CD4-positive, alpha-beta T cell (primary cell): ENCODE data around the gene METRNL. TPM values are rescaled to one million over a fixed set of nuclear protein-coding genes. Genes with fewer than 3 reads are reported as not detected.

Experiments used
- ATAC-seq: fragments of 200-7000 bp; cut with Tn5 transposase; one replicate; pipeline ENCODE4 v1.10.0; 2022; ENCODE audit warnings: mild to moderate bottlenecking; ENCODE audit not compliant: poor library complexity
- CTCF ChIA-PET: fragments of 350-600 bp; sonication (Branson Sonifier 250); formaldehyde crosslinking; loops from one replicate; lab custom pipeline; 2021; ENCODE audit warnings: antibody characterized with exemption, inconsistent platforms; lab: Charles Lee
- POLR2A ChIA-PET: fragments of 350-600 bp; sonication (Branson Sonifier 250); formaldehyde crosslinking; loops from one replicate; lab custom pipeline; 2021; ENCODE audit warnings: antibody characterized with exemption, inconsistent platforms; lab: Charles Lee
- DNase-seq, 14 experiments: peaks; one replicate each; pipeline ENCODE4 v3.0.0-alpha.2; 2013 to 2020; ENCODE audit warnings: mixed read lengths in 2 of 14
- H3K27ac ChIP-seq, 2 donors: one replicate each; pipeline versions ENCODE4 v1.5.1 to v1.7.0; 2013; ENCODE audit warnings: low read length in 2 of 2, low read depth in 1 of 2, mild to moderate bottlenecking in 1 of 2
- H3K27me3 ChIP-seq, 2 experiments: 1 replicate in 1 of 2; 2 replicates in 1 of 2; pipeline versions ENCODE4 v1.6.1 to v1.7.0; 2013; ENCODE audit warnings: low read length in 2 of 2, control low read depth in 1 of 2, mild to moderate bottlenecking in 1 of 2, moderate library complexity in 1 of 2; ENCODE audit not compliant: insufficient read depth in 2 of 2, control insufficient read depth in 1 of 2
- H3K36me3 ChIP-seq: one replicate; pipeline ENCODE4 v1.6.1; 2013; ENCODE audit warnings: low read length, control low read depth; ENCODE audit not compliant: insufficient read depth
- H3K4me1 ChIP-seq: one replicate; pipeline ENCODE4 v1.6.1; 2013; ENCODE audit warnings: low read length, control low read depth; ENCODE audit not compliant: insufficient read depth
- H3K4me3 ChIP-seq: one replicate; pipeline ENCODE4 v1.5.1; 2013; ENCODE audit warnings: mild to moderate bottlenecking, low read length, moderate library complexity
- H3K9me3 ChIP-seq, 2 experiments: 1 replicate in 1 of 2; 2 replicates in 1 of 2; pipeline versions ENCODE4 v1.6.1 to v1.7.0; 2013; ENCODE audit warnings: low read length in 2 of 2, mild to moderate bottlenecking in 2 of 2, control low read depth in 1 of 2, moderate library complexity in 1 of 2; ENCODE audit not compliant: control insufficient read depth in 1 of 2, insufficient read depth in 1 of 2
- H3K27ac Mint-ChIP-seq: one replicate; pipeline ENCODE4 v1.8.0; 2020; ENCODE audit warnings: mixed read lengths
- H3K27me3 Mint-ChIP-seq: one replicate; pipeline ENCODE4 v1.8.0; 2021; ENCODE audit warnings: mixed read lengths
- H3K36me3 Mint-ChIP-seq: one replicate; pipeline ENCODE4 v1.8.0; 2021; ENCODE audit warnings: low read depth, mixed read lengths
- H3K4me1 Mint-ChIP-seq: one replicate; pipeline ENCODE4 v1.8.0; 2021; ENCODE audit warnings: low read depth, mixed read lengths
- H3K4me3 Mint-ChIP-seq: one replicate; pipeline ENCODE4 v1.8.0; 2020; ENCODE audit warnings: mild to moderate bottlenecking, mixed read lengths
- H3K9me3 Mint-ChIP-seq: one replicate; pipeline ENCODE4 v1.8.0; 2020; ENCODE audit warnings: mixed read lengths
- CTCF ChIP-seq: fragments of 200-600 bp; IDR thresholded peaks from one replicate; pipeline ENCODE4 v1.8.0; 2022; ENCODE audit warnings: antibody characterized with exemption, mild to moderate bottlenecking
- intact Hi-C, 2 experiments: fragments of 100-400 bp; cut with DNase I in 1 of 2; cut with micrococcal nuclease in 1 of 2; formaldehyde crosslinking; loops; one replicate each; pipeline versions ENCODE4 v1.15.1 to v1.9.0; 2023 to 2025; cut with DNase I, micrococcal nuclease
- total RNA-seq, 174 experiments: library from RNA in 2 of 174; stranded (reverse) in 2 of 174; gene quantifications; one replicate each; pipeline ENCODE4 v1.2.3 and lab custom pipeline; 2021 to 2026

METRNL gene
- total RNA-seq, 2 experiments from 2014 or later, result 24.5 to 26.9 TPM

GRCh38 chr17:83082909-83083367, 3.5 kb downstream of the METRNL start:
- H3K27ac ChIP-seq, result no peak overlapping the region
- H3K36me3 Mint-ChIP-seq, result no peaks in the 10 kb centered on the region
- peaks cover 47% of the 10 kb centered on the region for H3K4me1 ChIP-seq
- peak overlapping the region; percentile 83 for H3K4me3 Mint-ChIP-seq
- DNase-seq (no peak), ATAC-seq (no peak)
- TF ChIP-seq CTCF, result no peak
- H3K4me1 Mint-ChIP-seq, result peaks cover 7% of the 10 kb centered on the region
- peaks cover 5 to 12% of the 10 kb centered on the region in 2 experiments for H3K27me3 ChIP-seq
- ChIA-PET CTCF (no interaction called here), POLR2A (interaction anchor here (0.6 kb wide), 1 partner anchor 393 kb away, joined by 3 read pairs; no protein-coding TSS in a partner anchor)
- H3K36me3 ChIP-seq, result no peaks in the 10 kb centered on the region
- no peaks in the 10 kb centered on the region for H3K9me3 Mint-ChIP-seq
- H3K27me3 Mint-ChIP-seq, result peaks cover 13% of the 10 kb centered on the region
- peak overlapping the region; percentile 54 for H3K27ac Mint-ChIP-seq
- no peaks in the 10 kb centered on the region for H3K9me3 ChIP-seq
- H3K4me3 ChIP-seq, result no peak overlapping the region
- intact Hi-C loops, result no loop called here

DNA sequence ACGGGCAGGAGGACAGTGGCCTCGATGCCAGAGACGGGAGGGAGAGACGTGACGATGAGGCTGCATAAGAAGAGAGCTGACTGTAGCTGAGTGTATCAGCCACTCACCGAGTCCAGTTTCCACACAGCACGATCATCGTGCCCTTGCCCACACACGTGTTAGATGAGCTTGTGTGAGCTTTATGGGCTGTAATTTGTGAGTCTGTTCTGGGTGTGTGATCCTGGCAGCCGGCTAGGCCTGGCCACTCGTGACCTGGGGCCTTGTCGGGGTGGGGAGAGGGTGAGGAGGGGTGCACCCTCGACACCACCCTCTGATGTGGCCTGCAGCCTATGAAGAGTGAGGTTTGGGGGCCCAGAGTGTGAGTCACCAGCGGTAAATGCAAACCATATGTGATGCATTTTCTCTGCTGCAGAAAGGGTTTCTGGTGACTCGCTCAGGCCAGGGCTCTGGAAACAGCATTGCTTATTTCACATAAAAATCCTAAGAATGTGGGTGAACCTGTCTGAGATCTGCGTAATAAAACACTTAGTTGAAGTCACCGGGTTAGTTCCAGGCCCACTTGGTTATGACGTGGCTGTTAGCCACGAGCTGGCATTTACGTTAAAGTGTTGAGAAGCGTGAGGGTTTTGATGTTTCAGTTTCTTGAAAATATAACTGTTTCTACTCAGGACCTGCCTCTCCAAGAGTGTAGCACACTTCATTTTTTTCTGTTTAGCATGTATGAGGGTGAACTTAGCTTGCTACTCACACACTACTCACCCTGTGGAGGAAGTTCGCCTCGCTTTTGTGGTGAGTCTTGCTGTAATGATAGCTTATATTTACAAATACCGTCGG, 4.2 kb downstream of the METRNL start:
- intact Hi-C loops, result no loop called here
- Mint-ChIP-seq H3K36me3 (no peaks in the 10 kb centered on the region), H3K4me1 (peaks cover 7% of the 10 kb centered on the region), H3K4me3 (peak overlapping the region; percentile 83), H3K9me3 (no peaks in the 10 kb centered on the region), H3K27ac (peak overlapping the region; percentile 54), H3K27me3 (peaks cover 9% of the 10 kb centered on the region)
- ChIA-PET CTCF (interaction anchor here (1.1 kb wide), 1 partner anchor 302 kb away, joined by 3 read pairs; no protein-coding TSS in a partner anchor), POLR2A (interaction anchor here (0.6 kb wide), 1 partner anchor 394 kb away, joined by 3 read pairs; no protein-coding TSS in a partner anchor)
- H3K27me3 ChIP-seq, result peaks cover 0 to 6% of the 10 kb centered on the region in 2 experiments
- no peak overlapping the region for H3K4me3 ChIP-seq
- no peaks in the 10 kb centered on the region for H3K36me3 ChIP-seq
- no peak for TF ChIP-seq CTCF
- H3K9me3 ChIP-seq, result no peaks in the 10 kb centered on the region
- ATAC-seq, result peak; percentile 43
- DNase-seq, result peak in 9 of 14 experiments; percentile 19 to 77 (median 46)
- H3K4me1 ChIP-seq, result peaks cover 45% of the 10 kb centered on the region
- H3K27ac ChIP-seq, result no peak overlapping the region

DNA sequence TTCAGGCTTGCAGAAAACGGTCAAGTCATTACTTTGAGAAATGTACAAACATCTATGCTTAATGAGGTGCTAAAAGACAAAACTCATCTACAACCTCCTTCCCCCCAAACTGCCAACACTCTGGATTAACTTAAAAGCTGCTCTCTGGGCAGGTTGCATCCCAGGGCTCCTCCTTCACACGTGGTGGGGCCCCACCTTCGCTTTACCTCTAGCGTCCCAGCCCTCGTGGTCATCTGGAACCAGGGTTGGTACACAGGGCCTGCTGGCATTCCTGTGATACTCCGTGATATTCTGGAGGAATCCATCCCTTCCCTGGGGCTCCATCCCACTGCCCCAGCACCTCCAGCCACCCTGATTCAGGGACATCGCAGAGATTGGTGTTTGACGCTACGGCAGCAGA, 4.8 kb downstream of the METRNL start:
- no peak for DNase-seq
- Histone ChIP-seq H3K4me3 (no peak overlapping the region), H3K9me3 (no peaks in the 10 kb centered on the region), H3K4me1 (peaks cover 48% of the 10 kb centered on the region), H3K27me3 (peaks cover 0 to 6% of the 10 kb centered on the region in 2 experiments), H3K36me3 (no peaks in the 10 kb centered on the region), H3K27ac (no peak overlapping the region)
- ChIA-PET CTCF (interaction anchor here (1.1 kb wide), 1 partner anchor 302 kb away, joined by 3 read pairs; no protein-coding TSS in a partner anchor), POLR2A (no interaction called here)
- no peak for TF ChIP-seq CTCF
- H3K4me1 Mint-ChIP-seq, result peaks cover 7% of the 10 kb centered on the region
- intact Hi-C loops, result no loop called here
- peak overlapping the region; percentile 83 for H3K4me3 Mint-ChIP-seq
- ATAC-seq, result no peak
- H3K36me3 Mint-ChIP-seq, result no peaks in the 10 kb centered on the region
- peaks cover 9% of the 10 kb centered on the region for H3K27me3 Mint-ChIP-seq
- no peaks in the 10 kb centered on the region for H3K9me3 Mint-ChIP-seq
- H3K27ac Mint-ChIP-seq, result peak overlapping the region; percentile 54
